DND-41 (cell line): ENCODE measurements around the gene TIMM50.

Experiments
- ATAC-seq: fragments of 200-7000 bp; cut with Tn5 transposase; 3 replicates; pipeline ENCODE4 v1.9.1; 2021; ENCODE audit warnings: low read depth; ENCODE audit not compliant: insufficient read depth
- DNase-seq: peaks from one replicate; pipeline ENCODE4 v3.0.0-alpha.2; 2020
- H2AFZ ChIP-seq: 2 replicates; pipeline ENCODE4 v1.6.0; 2012; ENCODE audit warnings: low read depth, low read length
- H3K27ac ChIP-seq: 2 replicates; pipeline ENCODE4 v1.5.1; 2012; ENCODE audit warnings: low read length, inconsistent platforms
- H3K27me3 ChIP-seq: fragments of 200-600 bp; sonication (generic); 2 replicates; pipeline ENCODE4 v1.6.0; 2012; ENCODE audit warnings: low read length, mild to moderate bottlenecking, inconsistent platforms; ENCODE audit not compliant: insufficient read depth, poor library complexity
- H3K36me3 ChIP-seq: 2 replicates; pipeline ENCODE4 v1.5.1; 2012; ENCODE audit warnings: low read length, inconsistent platforms; ENCODE audit not compliant: insufficient read depth
- H3K4me1 ChIP-seq: 2 replicates; pipeline ENCODE4 v1.5.1; 2012; ENCODE audit warnings: mild to moderate bottlenecking, low read length; ENCODE audit not compliant: insufficient read depth
- H3K4me2 ChIP-seq: 2 replicates; pipeline ENCODE4 v1.6.0; 2012; ENCODE audit warnings: mild to moderate bottlenecking, moderate library complexity, low read length, inconsistent platforms; ENCODE audit not compliant: insufficient read depth
- H3K4me3 ChIP-seq, 2 experiments: fragments of 200-600 bp in 1 of 2; shearing (Covaris generic) in 1 of 2; 2 replicates each; pipeline ENCODE4 v1.5.1; 2012 to 2016; ENCODE audit warnings: inconsistent platforms in 2 of 2, low read length in 2 of 2, mild to moderate bottlenecking in 2 of 2, low read depth in 1 of 2, moderate library complexity in 1 of 2
- H3K79me2 ChIP-seq: 2 replicates; pipeline ENCODE4 v1.6.0; 2012; ENCODE audit warnings: low read length, inconsistent platforms; ENCODE audit not compliant: insufficient read depth
- H3K9ac ChIP-seq: 2 replicates; pipeline ENCODE4 v1.6.0; 2012; ENCODE audit warnings: low read depth, mild to moderate bottlenecking, inconsistent platforms, low read length, moderate library complexity
- H3K9me3 ChIP-seq: 2 replicates; pipeline ENCODE4 v1.5.1; 2012; ENCODE audit warnings: low read length, moderate library complexity, mild to moderate bottlenecking, inconsistent platforms; ENCODE audit not compliant: insufficient read depth, severe bottlenecking
- H4K20me1 ChIP-seq: 2 replicates; pipeline ENCODE4 v1.6.0; 2012; ENCODE audit warnings: low read length; ENCODE audit not compliant: insufficient read depth
- EZH2 ChIP-seq: IDR thresholded peaks from 3 replicates; pipeline ENCODE4 v1.6.1; 2012; ENCODE audit warnings: borderline replicate concordance, low read depth, mild to moderate bottlenecking, moderate library complexity, low read length, inconsistent platforms; ENCODE audit not compliant: severe bottlenecking
- TF ChIP-seq, protein P1 (sequence below): IDR thresholded peaks from 2 replicates; pipeline ENCODE4 v1.5.1; 2012; ENCODE audit warnings: borderline replicate concordance, low read length, moderate library complexity, mild to moderate bottlenecking; ENCODE audit not compliant: poor library complexity, severe bottlenecking; ENCODE audit errors: extremely low read depth

TIMM50 gene

DNA sequence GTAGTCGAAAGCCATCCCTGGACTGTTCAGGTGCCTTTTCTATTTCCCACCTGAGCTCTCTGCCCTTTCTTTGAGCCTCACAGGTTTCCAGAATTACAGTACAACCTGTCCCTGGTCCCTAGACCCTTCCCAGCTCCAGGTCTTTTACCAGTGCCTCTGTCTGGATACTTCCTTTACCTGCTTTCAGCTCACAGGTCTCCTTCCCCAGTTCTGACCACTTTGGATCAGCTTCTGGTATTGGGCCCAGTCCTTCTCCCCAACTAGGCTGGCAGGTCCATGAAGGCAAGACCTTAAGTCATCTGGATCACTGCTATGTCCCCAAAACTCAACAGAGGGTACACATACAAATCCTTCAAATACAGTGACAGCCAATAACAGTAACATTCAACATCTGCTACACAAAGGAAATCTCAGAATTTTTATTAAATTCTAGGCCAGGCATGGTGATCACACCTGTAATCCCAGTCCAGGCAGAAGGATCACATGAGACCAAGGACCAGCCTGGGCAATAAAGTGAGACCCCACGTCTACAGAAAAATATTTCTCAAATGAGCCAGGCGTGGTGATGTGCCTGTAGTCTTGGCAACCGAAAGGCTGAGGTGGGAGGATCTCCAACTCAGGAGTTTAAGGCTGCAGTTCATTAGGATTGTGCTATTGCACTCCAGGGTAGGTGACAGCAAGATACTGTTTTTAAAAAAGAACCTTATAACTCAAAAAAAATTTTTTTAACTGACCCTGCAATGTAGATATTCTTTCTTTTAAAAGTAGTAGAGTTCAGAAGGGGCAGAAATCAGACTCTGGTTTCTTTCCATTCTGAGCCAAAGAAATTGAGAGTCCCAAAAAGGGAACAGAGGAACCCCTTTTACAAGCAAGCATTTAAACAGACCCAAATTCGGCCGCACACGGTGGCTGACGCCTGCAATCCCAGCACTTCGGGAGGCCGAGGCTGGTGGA is 46.2 kb upstream of the TIMM50 start:
- Histone ChIP-seq H3K27ac (peak overlapping the region; percentile 93), H3K4me1 (peaks cover 27% of the 10 kb centered on the region), H4K20me1 (peaks cover 30% of the 10 kb centered on the region), H3K36me3 (peaks cover 35% of the 10 kb centered on the region), H3K9ac (peak overlapping the region; percentile 85), H3K4me3 (peak overlapping the region; percentile 87 to 98; a peak in 3 of 4 replicates), H3K79me2 (peaks cover 32% of the 10 kb centered on the region), H3K27me3 (no peaks in the 10 kb centered on the region), H3K9me3 (no peaks in the 10 kb centered on the region), H2AFZ (no peak overlapping the region), H3K4me2 (peak overlapping the region; percentile 93)
- ATAC-seq, result no peak
- DNase-seq, result no peak
- TF ChIP-seq EZH2, result no peak
- TF ChIP-seq, protein P1, sequence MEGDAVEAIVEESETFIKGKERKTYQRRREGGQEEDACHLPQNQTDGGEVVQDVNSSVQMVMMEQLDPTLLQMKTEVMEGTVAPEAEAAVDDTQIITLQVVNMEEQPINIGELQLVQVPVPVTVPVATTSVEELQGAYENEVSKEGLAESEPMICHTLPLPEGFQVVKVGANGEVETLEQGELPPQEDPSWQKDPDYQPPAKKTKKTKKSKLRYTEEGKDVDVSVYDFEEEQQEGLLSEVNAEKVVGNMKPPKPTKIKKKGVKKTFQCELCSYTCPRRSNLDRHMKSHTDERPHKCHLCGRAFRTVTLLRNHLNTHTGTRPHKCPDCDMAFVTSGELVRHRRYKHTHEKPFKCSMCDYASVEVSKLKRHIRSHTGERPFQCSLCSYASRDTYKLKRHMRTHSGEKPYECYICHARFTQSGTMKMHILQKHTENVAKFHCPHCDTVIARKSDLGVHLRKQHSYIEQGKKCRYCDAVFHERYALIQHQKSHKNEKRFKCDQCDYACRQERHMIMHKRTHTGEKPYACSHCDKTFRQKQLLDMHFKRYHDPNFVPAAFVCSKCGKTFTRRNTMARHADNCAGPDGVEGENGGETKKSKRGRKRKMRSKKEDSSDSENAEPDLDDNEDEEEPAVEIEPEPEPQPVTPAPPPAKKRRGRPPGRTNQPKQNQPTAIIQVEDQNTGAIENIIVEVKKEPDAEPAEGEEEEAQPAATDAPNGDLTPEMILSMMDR, result no peak

DNA sequence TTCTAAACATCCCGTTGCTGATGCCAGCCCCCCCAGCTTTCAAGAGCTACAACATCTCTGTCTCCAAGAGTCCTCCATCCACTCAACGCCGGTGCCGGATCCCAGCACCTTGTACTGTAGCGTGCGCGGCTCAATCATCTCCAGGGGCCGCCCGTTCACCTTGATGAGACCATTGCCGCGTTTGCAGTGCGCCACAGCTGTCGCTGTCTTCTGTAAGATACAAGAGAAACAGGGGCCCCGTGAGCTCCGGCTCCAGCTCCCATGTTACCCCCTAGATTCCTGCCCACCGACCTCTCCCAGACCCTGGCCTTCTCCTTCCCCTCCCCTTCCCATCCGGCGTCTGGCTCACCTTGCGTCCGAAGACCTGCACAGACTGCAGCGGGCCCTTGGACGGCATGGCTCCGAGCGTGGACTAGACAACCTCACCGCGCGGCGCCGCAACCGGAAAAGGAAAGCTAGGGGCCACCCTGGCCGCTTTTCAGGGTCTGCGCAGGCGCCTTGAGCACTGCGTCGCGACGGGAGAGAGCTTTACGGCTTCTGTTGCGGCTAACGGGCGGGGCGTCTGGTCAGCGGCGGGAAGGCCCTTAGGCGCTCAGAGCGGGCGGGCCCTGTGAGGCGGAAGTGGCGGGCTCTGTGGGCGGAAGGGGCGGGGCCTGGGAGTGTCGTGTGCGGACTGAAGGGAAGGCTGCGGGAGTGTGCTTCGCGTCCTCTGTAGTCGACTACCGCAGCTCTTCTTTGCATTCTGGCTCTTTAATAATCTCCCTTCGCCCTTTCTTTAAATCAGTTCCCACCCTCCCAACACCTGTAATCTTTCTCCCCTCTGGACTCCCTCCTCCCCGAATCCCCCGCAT is 44.9 kb upstream of the TIMM50 start, which contains the start of gene RPS16:
Gene RPS16, minus strand, starts transcription at position 451 of the 851 bp plus-strand sequence. Its CDS starts 54 bp downstream, at position 397.
- H3K27me3 ChIP-seq, result no peaks in the 10 kb centered on the region
- peaks cover 32% of the 10 kb centered on the region for H3K79me2 ChIP-seq
- H3K9me3 ChIP-seq, result no peaks in the 10 kb centered on the region
- peak within 1 kb of the TSS; percentile 85 for H3K9ac ChIP-seq
- TF ChIP-seq EZH2, result no peak
- TF ChIP-seq, protein P1, result peak; percentile 1
- peaks cover 35% of the 10 kb centered on the region for H3K36me3 ChIP-seq
- H3K4me2 ChIP-seq, result peak within 1 kb of the TSS; percentile 93
- H3K4me3 ChIP-seq, result peak within 1 kb of the TSS; percentile 87 to 98
- peak within 1 kb of the TSS; percentile 78 for H2AFZ ChIP-seq
- peak within 1 kb of the TSS; percentile 95 for H3K27ac ChIP-seq
- peak; percentile 99 for DNase-seq
- peaks cover 32% of the 10 kb centered on the region for H3K4me1 ChIP-seq
- peak; percentile 93 for ATAC-seq
- peaks cover 30% of the 10 kb centered on the region for H4K20me1 ChIP-seq

DNA sequence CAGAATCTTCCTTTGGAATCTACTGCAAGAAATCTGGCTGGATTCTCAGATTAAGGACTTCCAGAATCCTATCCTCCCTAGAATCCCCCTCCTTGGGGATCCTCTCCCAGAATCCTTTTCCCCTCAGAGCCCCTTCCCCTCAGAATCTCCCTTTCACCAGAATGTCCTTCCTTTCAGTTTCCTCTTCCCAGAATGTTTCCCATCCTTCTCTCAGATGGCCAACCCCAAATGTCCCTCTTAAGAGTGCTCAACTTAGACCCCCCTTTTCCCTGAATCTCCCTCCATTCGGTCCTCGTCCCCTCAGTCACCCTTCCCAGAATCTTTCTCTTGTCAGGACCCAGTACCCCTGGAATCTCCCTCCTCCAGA is 44.3 kb upstream of the TIMM50 start:
- Histone ChIP-seq H3K4me1 (peaks cover 38% of the 10 kb centered on the region), H4K20me1 (peaks cover 30% of the 10 kb centered on the region), H3K27ac (peak overlapping the region; percentile 95), H3K9ac (peak overlapping the region; percentile 85), H3K9me3 (no peaks in the 10 kb centered on the region), H2AFZ (peak overlapping the region; percentile 78), H3K79me2 (peaks cover 32% of the 10 kb centered on the region), H3K27me3 (no peaks in the 10 kb centered on the region), H3K36me3 (peaks cover 35% of the 10 kb centered on the region), H3K4me3 (peak overlapping the region; percentile 83 to 87), H3K4me2 (peak overlapping the region; percentile 93)
- TF ChIP-seq EZH2, result no peak
- TF ChIP-seq, protein P1, result no peak
- DNase-seq, result no peak
- ATAC-seq, result no peak
